Astrocyte of the cerebellum (primary cell): ENCODE data around the gene MAP7D3.
"Not testable (repeated sequence)": the region's sequence is repeated elsewhere in the genome, so short reads cannot be mapped to it uniquely, and the experiment has no call there.

ENCODE experiments used
- DNase-seq: peaks from one replicate; pipeline ENCODE4 v3.0.0-alpha.2; 2011; ENCODE audit warnings: low read depth
- H3K4me3 ChIP-seq: 2 replicates; pipeline ENCODE4 v1.5.1; 2011; ENCODE audit warnings: mild to moderate bottlenecking, low read depth, low read length, moderate library complexity
- in situ Hi-C: cut with HindIII; loops from 2 replicates; pipeline ENCODE4 v1.10.0; 2017; ENCODE audit warnings: low sequenced_read_pairs
- TF ChIP-seq, protein P1 (sequence below): IDR thresholded peaks from 2 replicates; pipeline ENCODE4 v1.5.1; 2012; ENCODE audit warnings: low read length, low read depth, moderate library complexity, mild to moderate bottlenecking; ENCODE audit errors: missing control alignments

MAP7D3 gene

DNA sequence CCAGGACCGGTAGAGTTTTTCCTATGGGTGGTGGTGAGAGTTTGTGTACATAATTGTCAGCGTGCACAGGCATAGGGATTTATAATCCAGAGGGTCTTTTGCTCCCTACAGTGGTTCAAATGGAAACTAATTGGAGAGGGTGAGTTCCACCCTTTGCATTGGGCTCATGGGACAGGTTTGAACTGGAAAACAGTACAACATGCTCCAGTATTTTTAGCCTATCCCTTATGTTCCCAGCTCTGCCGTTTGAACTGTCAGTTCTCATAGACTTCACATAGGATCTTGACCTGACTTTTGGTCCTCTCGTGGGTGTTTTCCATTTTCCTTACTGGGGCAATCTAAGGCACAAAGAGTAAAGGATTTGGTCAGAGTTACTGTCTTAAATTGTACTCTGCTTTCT is 72.1 kb downstream of the MAP7D3 start:
- no peak overlapping the region for H3K4me3 ChIP-seq
- DNase-seq: no peak
- TF ChIP-seq, protein P1, sequence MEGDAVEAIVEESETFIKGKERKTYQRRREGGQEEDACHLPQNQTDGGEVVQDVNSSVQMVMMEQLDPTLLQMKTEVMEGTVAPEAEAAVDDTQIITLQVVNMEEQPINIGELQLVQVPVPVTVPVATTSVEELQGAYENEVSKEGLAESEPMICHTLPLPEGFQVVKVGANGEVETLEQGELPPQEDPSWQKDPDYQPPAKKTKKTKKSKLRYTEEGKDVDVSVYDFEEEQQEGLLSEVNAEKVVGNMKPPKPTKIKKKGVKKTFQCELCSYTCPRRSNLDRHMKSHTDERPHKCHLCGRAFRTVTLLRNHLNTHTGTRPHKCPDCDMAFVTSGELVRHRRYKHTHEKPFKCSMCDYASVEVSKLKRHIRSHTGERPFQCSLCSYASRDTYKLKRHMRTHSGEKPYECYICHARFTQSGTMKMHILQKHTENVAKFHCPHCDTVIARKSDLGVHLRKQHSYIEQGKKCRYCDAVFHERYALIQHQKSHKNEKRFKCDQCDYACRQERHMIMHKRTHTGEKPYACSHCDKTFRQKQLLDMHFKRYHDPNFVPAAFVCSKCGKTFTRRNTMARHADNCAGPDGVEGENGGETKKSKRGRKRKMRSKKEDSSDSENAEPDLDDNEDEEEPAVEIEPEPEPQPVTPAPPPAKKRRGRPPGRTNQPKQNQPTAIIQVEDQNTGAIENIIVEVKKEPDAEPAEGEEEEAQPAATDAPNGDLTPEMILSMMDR: no peak
- in situ Hi-C loops: no loop called here

DNA sequence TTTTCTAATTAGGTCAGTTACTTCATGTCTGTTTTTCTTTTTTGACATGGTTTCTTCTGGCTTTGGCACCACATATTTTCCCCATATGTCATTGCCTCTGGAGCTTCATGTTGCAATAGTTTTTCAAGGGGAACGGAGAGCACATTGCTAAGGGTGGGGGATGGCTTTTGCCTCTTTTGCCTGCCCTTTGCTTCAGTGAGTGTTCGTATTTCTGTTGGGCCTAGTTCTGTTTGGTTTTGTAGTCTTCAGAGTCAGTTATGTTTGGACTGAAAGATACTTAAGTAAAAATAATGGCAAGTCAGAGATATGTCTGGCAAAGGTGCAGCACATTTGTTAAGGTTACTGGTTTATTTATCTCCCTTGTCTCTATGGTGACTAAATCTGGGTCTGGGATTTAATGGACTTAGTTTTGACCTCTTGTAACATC is 74.8 kb downstream of the MAP7D3 start:
- in situ Hi-C loops: no loop called here
- no peak overlapping the region for H3K4me3 ChIP-seq
- TF ChIP-seq, protein P1: no peak
- DNase-seq: peak; percentile 73

DNA sequence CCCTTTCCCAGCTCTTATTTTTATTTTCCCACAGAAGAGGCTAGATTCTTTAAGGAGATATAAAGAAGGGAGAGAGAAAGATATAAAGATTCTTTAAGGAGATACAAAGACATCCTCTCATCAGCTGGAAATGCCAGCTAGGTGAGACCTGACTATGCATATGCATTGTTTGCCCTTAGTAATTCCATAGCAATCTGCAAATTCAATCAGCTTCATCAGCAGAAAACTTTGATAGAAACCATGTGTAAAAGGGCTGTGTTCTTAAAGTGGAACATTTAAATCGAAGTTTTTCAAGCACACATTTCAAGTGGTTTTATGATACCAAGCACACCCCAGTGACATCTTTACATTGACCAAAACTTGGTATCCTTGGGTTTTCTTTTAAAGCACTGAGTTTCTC is 79.8 kb downstream of the MAP7D3 start:
- H3K4me3 ChIP-seq: no peak overlapping the region
- TF ChIP-seq, protein P1: no peak
- no peak for DNase-seq
- in situ Hi-C loops: no loop called here

DNA sequence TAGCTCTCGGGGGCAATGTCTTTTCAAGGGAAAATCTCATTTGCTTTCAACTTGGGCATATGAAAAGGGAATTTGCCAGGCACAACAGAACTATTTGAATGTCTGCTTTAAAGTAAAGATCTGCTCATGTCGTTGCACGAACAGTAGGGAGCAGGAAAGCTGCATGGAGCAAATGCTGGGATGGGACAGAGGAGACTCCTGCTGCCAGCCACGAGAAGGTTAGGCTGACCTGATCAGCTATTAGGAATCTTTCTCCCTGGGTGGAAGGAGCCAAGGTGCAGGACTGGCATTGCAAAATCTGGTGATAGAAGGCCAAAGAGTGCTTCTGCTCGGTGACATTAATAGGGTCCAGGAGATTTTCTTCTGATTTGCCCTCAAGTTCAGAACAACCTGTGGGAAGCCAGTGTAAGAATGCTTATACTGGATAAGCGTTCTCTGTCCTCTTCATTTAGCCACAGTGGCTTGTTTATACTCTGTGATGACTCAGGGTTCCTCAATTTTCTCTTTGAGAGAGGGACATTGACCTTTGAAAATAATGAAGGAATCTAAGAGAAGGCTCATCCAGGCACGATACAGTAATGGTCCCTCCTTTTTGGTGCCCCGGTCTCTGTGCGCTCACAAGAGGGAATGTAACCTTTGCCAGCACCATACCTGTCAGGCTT is 80.9 kb downstream of the MAP7D3 start:
- TF ChIP-seq, protein P1: peak; percentile 39
- in situ Hi-C loops: no loop called here
- H3K4me3 ChIP-seq: peak overlapping the region; percentile 4
- no peak for DNase-seq

DNA sequence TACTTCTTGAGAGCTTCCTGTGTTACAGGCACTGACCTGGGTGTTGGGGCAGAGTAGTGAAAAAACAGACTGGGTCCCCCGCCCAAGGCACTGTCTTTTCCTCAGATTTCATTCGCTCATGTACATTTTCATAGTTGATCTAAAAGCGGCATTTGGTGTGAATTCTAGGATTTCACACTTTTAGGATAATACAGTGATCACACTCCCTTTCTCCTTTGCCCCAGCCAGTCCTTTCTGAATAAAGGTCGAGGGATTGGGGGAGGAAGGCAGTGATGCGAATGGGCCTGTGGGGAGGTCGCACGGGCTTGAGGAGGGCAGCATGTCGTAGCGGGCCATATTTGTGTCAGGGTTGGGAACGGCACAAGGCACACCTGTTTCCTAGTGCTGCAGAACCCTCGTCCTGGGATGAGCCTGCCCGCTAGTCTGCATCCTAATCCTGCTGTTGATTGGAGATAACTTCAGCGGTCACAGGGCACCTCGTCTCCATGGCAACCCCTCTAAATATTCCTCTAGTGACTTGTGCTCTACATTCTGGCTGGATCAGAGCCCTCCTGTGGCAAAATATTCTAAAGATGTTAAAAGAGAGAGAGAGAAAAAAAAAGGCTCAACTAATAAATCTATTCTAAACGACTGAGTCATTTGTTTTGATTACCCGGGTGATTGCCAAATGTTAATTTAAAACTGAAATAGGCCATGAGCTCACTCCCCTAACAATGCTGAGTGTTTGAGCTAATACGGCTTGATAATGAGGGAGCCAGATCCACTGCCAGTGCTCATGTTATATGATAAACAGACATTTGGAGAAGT is 82.1 kb downstream of the MAP7D3 start:
- TF ChIP-seq, protein P1: no peak
- DNase-seq: peak; percentile 91
- H3K4me3 ChIP-seq: no peak overlapping the region
- in situ Hi-C loops: no loop called here

DNA sequence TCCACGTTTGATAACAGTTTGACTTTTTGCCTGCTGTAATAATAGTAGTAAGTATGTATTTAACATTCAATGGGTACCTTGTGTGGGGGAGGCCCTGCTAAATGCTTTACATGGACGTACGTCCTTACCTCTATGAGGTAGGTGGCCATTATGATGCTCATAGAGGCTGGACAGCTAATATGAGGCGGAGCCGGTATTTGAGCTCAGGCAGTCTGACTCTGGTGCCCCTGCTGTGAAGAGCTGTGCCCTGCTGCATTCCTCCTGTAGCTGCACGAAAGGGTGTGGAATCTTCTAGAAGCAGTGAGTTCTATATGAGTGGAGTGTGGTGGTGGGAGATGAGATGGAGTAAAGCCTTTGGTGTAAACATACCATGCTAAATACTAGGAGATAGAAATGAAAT is 83.2 kb downstream of the MAP7D3 start:
- DNase-seq, H3K4me3 ChIP-seq, in situ Hi-C loops: not testable (repeated sequence)

DNA sequence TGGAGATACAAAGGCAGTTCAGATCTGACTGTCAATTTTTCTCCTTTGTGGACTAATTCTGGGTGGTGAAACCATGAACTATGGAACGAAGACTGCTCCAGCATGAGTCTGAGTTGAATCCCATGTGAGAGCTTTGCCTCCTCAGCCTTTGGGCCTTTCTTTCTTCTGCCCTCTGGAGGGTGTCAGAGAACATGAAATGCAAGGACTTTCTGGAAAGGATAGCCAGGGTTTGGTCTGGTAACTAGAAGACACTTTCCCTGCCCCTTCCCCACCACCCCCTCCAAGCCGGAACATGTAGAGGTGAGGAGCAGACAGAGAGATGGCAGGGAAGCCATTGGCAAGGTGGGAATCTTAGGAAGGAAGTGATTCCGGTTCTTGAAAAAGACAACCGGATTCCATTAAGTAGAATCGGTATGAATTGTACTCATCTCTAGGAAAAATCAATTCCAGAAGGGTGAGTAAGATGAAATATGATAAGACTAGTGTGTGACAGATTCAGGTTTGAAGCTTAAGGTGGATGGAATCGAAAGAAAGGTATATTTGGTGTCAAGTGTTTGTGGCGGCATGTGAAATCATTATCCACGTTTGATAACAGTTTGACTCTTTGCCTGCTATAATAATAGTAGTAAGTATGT is 84.9 kb downstream of the MAP7D3 start:
- TF ChIP-seq, protein P1: peak; percentile 58
- no peak for DNase-seq

More for the DNA sequence above, 84.9 kb downstream of the MAP7D3 start:
- H3K4me3 ChIP-seq: no peak overlapping the region
- in situ Hi-C loops: no loop called here
